Islet precursor cell (in vitro differentiated cells): ENCODE measurements around the gene HERC3.

ENCODE experiments used
- DNase-seq: peaks from one replicate; pipeline ENCODE4 v3.0.0-alpha.2; 2018

Gene HERC3

DNA sequence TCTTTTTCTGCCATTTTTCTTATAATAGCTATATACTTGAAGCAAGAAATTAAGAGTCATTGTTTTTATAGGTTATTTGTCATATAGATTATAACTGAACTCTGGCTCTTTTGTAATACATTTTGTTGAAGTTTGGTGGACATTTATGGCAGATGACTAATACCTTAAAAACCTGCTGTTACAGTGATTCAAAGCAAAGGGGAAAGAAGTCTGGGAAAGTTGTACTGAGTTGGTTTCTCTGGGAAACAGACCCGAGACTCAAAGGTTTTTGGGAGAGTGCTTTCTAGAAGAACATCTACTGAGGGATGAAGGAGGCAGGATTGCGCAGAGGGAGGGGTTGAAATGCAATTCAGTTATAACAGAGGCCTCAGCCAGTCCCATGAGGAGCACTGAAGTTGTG is 69.5 kb downstream of the HERC3 start:
- DNase-seq = no peak

DNA sequence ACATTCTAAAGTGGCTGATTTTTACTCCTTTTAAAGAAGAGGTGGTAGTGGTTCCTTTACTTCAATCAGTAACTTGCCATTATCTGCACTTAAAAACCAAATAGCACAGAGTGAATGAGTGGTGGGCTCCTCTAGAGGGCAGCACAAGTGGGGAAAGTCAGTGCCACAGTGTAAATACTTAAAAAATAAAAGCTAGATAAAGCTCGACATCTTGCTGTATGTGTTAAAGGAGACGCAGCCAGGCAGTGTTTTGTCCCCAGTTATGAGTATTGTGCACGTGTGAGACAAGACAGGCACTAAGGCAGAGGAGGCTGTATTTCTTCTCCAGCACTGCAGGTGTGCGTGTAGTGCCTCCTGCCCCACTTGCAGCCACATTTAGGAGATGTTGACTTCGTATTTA is 80.7 kb downstream of the HERC3 start:
- peak; percentile 54 for DNase-seq

DNA sequence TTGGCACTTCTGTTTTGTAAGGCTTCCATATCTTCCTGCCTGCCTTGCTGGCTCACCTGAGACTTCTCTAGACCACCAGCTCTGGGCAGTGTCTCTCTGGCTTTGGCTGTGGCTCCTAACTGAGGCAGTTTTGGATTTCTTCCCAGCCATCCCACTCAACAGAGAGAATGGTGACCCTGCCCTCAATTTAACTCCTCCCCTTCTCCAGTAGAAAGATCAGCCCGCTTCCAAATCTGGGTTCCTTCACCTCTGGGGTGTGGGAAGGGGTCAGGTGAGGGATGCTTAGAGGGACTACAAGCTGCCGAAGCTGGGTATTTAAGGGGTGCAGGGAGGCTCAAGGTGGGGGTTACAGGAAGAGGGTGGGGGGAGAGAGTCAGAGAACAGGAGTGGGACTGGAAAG is 81.6 kb downstream of the HERC3 start:
- no peak for DNase-seq

DNA sequence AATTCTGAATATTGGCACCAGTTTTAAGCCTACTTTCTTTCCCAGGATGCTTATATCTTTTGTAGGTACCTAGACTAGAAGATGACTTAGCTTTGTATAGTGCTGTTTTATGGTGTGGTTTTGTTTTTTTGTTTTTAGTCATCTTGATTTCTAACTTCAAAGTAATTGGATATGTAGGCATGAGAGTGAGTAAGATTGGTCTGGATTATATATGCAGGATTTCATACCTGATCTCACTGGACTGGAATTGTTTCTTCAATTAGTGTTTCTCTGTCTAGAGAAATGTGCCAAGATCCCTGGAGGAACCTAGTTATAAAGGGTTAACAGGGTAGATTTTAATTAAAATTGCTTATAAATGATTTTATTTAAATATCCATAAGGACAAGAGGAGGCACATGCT is 82.3 kb downstream of the HERC3 start:
- no peak for DNase-seq

DNA sequence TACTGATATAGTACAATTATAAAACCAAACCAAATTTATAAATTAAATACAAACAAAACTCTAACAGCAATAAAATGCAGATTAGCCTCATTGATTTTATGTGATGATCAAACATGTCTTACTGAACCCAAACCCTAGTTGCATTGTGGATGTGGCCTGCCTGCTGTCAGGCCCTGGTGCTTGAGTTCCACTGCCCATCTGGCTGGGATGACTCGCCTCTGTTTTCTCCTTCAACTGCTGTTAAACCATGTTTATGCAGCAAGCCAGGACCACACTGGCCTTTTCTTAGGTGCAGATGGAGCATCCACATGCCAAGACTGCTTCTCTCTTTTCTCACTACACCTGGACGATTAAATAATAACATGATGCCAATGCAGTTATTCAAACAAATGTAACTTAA is 82.7 kb downstream of the HERC3 start:
- DNase-seq = peak; percentile 55

DNA sequence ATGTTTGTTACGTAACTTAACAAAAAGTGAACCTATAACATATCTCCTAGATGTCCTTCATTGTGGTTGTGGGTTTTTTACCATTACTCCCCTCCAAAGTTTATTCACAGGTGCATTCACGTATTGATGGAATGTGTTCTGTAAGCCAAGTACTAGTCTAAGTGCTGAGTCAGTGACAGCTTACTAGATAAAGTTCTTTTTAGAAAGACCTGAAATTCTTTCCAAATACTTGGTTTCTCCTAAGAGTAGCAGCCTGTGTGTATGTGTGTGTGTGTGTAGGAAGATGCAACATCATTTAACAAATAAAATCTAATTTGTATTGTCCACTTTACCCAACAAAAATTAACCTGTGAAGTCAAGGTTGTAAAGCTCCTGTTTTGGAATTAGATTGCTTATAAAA is 83.3 kb downstream of the HERC3 start:
- DNase-seq = no peak

DNA sequence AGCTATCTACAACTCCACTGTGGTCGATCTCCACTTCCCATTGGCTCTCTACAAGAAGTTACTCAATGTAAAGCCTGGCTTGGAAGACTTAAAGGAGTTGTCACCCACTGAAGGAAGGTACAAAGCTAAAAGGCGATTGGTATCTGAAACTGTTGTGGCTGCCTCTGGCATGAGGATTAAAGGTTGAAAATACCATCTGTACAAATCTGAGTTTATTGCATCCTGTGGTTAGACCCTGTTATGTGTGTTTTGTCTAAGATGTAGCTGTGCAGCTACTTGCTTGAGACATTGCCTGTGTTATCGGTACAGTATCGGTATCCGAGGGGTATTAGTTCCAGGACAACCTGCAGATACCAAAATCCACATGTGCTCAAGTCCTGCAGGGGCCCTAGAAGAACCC is 88.9 kb downstream of the HERC3 start:
- no peak for DNase-seq

DNA sequence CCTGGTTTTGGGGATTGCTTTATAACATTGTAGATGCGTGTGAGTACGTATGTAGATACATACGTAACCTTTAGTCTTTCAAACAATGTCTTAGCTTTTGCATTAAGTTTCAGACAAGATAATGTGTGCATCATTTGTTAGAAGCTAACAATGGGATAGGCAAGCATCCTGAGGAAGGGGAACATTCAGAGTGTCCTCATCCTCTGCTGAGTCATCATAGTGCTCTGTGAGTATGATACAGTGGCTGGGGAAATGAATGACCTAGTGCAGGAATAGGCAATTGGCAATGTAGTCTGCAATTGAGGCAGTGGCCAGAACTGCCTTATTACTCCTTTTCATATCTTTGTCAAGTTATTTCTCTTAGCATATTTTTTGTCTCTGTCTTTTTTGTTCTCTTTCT is 98.1 kb downstream of the HERC3 start:
- DNase-seq = no peak

DNA sequence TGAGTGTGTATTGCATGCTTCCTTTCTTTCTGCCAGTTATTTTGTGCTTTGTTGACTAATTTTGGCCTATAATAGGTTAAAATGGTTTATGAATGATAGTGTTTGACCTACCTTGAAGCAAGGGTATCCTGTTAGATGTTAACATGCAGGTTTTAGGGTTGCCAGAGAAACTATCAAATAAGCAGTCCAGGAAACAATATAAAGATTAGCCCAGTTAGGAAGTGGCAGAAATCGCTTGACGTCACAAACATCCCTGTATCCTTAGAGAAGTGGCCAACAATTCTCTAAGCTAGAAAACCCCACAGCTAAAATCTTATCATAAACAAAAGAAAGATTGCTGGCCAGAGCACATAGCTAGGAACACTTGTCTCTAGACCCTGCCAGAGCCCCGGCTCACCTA is 101.5 kb downstream of the HERC3 start:
- no peak for DNase-seq

DNA sequence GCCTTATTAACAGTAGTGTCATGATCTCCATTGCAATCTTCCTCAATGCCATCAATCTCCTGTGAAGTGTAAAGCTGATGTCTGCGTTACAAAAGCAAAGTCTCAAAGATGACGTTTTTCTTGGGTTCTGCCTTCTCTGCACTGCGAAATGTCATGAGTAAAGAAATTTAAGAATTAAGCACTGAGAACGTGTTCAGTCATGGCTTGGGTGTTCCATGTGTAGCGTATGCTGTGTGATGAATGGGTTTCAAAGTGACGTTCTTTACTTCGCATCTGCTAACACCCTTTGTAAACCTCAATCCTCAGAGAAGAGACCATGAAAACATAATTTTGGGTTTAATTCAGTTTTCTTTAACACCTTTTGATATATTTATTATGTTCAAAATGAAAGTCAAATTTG is 104.3 kb downstream of the HERC3 start:
- no peak for DNase-seq

DNA sequence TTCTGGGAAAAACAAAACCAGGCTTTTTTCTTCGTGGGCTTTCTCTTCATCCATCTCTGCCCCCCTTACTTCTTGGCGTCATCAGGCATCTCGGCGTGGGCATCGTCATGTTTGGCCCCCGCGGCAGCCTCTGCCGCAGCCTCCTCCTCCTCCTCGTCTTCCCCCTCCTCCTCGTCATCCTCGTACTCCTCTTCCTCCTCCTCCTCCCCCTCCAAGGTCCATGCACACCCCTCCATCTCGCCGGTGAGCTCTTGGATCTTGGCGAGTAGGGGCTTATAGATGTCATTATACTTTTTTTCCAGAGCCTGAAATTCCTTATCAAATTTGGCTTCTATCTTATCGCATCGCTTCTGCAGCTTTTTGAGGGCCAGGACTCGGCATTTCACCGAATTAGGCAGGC is 104.9 kb downstream of the HERC3 start:
- DNase-seq = no peak

DNA sequence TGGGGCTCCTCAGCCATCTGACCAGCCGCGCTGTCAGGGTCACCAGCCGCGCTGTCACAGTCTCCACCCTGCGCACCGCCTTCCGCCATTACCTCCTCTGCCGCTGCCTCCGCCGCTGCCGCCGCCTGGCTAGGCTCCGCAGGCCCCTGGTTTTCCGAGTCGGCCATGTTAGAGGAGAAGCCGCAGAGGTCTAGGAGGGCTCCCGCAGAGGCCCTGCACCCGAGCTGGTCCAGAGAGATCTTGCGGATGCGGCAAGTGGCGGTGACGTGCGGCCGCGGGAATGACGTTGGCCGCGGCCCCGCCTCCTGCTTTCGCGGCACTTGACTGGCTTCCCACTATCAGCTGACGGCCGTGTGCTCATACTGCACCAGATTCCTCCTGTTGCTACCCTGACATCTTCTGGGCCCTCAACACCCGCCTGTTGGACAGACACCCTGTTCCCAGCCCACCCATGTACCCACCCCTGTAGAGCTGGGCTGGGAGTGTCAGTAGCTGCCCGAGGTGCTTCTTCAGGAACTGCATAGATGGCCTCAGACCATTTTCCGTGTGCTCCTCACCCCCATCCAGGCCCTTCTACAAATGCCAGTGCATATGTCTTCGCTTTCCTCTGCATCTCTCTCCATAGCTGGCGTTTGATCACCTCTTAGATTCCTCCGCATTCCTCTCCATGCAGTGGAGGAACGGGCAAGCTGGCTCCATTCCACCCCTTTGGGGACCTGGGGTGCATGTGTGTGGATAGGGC is 105.5 kb downstream of the HERC3 start, which contains the start of gene NAP1L5:
Gene NAP1L5 (minus strand): TSS at position 242 of the 742 bp plus-strand sequence. CDS start 75 bp downstream, at position 167.
- DNase-seq = peak; percentile 66

DNA sequence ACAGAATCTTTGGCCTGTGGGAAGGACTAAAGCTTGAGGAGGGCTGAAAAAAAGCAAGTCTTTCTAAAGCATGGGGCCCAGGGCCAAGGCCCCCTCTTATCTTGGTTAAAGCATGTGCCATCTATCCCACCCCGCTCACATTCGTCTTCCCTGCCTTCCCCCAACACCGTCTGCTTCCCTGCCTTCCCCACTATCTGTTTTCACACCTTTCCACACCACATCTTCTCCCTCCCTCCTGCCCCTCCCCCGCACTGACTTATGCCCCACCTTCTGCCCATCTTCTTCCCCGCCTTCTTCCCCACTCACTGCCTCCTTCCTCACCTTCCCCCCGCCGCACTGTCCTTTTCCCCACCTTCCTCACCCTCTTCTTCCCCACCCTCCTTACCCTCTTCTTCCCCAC is 106.2 kb downstream of the HERC3 start:
- DNase-seq = no peak

DNA sequence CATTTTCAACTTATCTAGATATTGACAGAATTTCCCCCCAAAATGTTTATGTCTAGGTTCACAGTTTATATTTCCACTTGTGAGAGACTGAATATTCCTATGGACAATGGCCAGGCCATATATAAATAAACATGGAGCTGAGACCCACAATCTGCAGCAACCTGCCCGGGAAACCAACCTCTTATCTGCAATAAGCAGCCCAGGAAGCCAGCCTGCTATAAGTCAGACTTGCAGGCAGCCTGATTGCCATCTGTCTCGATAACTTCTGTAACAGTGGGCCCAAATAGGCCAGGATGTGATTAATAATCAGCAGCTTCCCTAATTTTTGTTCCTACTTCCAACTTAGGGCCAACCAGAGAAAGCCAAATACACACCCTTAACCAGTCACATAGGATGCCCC is 110.5 kb downstream of the HERC3 start:
- no peak for DNase-seq

DNA sequence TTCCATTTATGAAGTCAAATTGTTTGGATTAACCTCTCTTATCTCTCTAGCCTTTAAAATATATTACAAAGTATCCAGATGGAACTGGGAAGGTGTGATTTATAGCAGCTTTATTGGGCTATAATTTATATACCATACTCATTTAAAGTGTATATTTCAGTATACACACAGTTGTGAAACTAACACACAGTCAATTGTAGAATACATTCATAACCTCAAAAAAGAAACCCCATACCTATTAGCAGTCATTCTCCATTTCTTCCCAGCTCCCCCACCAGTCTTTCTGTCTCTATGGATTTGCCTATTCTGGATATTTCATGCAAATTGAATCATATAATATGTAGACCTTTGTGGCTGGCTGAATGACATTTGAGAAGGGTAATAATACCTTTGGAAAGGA is 112.9 kb downstream of the HERC3 start:
- DNase-seq = no peak

DNA sequence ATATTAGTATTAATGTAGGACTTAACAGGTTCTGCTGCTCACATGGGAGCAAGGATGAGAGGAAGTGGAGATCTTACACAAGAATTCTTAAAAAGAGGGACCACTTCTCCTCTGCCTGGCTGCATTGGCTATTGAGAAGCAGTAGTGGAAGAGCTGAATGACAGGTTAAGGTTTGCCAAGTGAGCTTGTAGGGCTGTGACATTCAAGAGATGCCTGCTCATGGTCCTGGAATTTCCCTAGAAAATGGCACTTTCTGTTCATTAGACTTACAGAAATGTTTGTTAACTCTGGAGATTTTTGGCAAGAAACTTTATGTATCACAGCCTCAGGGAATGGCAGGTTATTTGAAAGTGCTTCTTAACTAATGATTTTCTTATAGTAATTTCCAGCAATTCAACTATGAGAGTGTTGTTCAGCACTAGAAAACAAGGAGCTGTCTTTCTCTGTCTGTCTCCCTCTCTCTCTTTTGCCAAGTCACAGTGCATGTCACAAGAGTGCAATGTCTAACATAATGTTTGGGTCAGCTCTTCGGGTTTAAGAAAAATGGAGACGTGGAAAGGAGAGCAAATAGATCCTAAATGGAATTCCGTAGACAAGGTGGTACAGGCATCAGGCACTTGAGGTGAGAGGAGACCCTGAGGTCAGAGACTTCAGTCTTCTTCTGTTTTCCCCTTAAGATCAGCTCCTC is 113.7 kb downstream of the HERC3 start:
- no peak for DNase-seq

DNA sequence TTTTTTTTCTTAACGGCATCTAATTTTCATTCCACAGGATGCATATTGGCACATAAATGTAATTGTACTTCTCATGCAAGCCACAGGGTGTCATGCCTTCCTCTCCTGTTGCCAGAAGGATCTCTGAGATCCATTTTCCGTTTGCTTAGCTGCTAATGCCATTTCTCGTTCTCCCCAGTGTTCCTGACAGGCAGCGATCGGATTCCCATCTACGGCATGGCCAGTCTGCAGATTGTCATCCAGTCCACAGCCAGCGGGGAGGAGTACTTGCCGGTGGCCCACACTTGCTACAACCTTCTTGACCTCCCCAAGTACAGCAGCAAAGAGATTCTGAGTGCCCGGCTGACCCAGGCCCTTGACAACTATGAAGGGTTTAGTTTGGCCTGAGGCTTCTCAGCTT is 114.3 kb downstream of the HERC3 start:
- DNase-seq = no peak

DNA sequence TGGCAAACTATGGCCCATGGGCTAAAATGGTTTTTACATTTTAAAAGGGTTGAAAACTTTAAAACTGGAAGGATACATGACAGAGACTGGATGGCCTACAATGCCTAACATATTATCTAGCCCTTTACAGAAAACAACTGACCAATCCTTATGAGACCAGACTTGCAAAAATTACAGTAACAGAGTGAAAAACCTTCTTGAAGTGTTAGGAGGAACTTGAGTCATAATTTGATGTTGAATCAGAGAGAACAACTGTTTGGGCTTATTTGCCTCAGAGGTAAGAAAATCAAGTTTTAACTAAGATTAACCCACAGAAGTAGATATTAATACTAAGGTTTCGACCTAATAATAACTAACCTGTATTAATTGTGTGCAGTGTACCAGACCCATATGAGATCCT is 117.7 kb downstream of the HERC3 start:
- DNase-seq = no peak

DNA sequence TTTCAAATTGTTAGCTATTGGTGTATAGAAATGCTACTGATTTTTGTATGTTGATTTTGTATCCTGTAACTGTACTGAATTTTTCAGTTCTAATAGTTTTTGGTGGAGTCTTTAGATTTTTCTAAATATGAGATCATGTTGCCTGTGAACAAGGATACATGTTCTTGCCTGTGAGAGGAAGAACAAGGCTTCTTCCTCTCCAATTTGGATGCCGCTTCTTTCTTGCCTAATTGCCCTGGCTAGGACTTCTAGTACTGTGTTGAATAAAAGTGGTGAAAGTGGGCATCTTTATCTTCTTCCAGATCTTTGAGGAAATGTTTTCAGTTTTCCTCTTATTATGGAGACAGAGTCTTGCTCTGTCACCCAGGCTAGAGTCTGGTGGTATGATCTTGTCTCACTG is 121.5 kb downstream of the HERC3 start:
- DNase-seq = no peak

DNA sequence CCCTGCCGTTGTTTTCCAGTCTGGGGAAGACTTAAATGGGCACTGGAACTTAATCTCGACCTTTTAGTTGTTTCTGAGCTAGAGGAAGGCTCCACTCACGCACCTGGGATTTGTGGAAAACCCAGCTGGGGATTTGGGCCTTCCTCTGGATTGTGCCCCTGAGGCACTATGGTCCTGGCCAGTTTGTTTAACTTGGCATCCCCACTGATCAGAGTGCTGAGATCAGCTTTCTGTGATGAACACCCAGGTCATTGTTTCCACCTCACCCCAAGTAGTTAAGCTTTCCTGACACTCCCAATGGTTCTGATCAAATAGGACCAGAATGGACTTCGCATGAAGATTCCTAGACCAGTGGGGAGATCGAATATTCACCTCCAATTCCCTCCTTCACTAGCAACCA is 125.8 kb downstream of the HERC3 start:
- DNase-seq = no peak

DNA sequence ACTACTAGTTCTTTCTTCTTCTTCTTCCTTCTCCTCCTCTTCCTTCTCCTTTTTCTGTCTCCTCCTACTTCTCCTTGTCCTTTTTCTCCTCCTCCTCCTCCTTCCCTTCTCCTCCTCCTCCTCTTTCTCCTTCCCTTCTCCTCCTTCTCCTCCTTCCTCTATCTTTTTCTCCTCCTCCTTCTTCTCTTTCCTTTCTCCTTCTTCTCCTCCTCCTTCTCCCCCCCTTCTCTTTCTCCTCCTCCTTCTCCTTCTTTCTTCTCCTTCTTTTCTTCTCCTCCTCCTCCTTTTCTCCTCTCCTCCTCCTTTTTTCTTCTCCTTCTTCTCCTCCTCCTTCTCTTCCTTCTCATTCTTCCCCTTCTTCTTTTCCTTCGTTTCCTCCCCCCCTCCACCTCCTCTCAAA is 127.1 kb downstream of the HERC3 start:
- DNase-seq = no peak

DNA sequence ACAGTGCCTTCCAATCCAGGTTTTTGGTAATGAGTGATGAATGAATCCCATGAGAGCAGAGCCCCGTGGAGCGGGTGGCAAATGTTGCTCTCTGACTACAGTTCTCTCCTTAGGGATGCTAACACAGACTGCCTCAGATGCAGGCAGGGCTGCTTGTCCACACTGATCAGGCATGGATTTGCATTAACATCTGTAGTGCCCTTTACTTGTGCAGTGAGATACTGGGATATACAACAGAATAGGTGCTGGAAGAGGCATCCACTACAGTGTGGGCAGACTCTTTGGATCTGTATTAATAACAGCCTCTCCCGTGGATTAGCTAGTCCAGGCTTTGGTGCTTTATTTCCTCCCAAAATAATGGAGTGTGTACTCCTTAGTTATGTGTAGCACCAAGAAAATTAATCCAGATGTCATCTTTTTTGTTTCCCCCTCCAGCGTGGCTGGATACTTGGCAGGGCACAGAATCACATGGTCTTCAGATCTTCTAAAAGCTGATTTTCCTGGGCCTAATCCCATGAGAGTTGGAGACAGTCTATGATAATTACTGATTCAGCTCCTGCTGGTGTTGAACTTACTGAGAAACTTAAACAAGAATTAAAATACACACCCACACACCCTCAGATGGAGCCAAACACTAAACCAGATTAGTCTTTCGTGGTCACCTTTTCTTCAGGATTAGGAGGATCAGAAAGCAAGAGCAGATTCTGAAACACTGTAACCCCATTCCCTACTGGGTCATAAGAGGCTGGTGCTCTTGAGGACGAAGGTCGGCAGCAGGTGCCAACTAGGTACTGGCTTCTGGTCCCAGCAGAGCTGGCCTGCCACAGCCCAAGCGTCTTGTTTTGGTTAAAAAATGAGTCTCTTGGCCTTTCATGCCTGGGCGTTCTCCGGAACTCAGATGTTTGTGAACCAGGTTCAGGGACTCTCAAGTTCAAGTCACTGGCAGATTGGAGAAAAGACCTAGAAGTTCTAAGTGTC is 128.5 kb downstream of the HERC3 start:
- DNase-seq = no peak

DNA sequence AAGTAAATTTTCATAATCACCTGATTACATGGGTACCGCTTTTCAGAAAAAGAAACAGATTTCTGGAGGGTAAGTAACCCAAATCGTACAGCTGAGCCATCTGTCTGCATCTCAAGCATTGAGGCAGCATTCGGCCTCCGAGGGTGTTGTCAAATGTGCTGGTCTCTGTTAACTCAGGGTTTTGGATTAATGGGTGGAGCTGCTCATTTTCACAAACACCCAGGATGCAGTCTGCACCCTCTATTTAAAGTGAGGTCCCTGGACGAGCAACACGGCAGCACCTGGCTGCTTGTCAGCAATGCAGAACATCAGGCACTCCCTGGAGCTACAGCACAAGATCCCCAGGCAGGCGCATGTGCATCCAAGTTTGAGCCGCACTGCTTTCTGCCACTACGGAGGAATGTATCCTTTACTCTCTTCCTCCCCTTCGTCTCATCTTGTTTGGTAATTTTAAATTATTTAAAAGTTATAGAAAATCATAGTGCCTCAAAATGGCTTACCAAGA is 130.0 kb downstream of the HERC3 start:
- no peak for DNase-seq
